GM23248 (cell line): Measurements from ENCODE around the gene CCNB1. TPM values are rescaled to one million over a fixed set of nuclear protein-coding genes. Genes with fewer than 3 reads are reported as not detected.
"Not testable (repeated sequence)": the region's sequence is repeated elsewhere in the genome, so short reads cannot be mapped to it uniquely, and the experiment has no call there.

Source experiments
- DNase-seq: peaks from one replicate; pipeline ENCODE4 v3.0.0-alpha.2; 2015
- H2AFZ ChIP-seq: fragments of 200-600 bp; sonication (generic); 2 replicates; pipeline ENCODE4 v1.6.1; 2016; ENCODE audit warnings: antibody characterized with exemption
- H3F3A ChIP-seq: fragments of 200-600 bp; sonication (generic); 2 replicates; pipeline ENCODE4 v1.6.1; 2016; ENCODE audit warnings: mild to moderate bottlenecking, antibody characterized with exemption, mixed run types; ENCODE audit not compliant: insufficient read depth
- H3K27ac ChIP-seq: fragments of 200-600 bp; sonication (generic); 2 replicates; pipeline ENCODE4 v1.5.1; 2016; ENCODE audit warnings: mild to moderate bottlenecking
- H3K27me3 ChIP-seq: fragments of 200-600 bp; sonication (generic); replicated peaks from 2 replicates; pipeline ENCODE4 v1.6.1; 2016; ENCODE audit warnings: mild to moderate bottlenecking; ENCODE audit not compliant: insufficient read depth
- H3K36me3 ChIP-seq: fragments of 200-600 bp; sonication (generic); 2 replicates; pipeline ENCODE4 v1.6.1; 2016; ENCODE audit warnings: low read depth, mild to moderate bottlenecking
- H3K4me1 ChIP-seq: fragments of 200-600 bp; sonication (generic); 2 replicates; pipeline ENCODE4 v1.6.1; 2016; ENCODE audit warnings: mild to moderate bottlenecking; ENCODE audit not compliant: insufficient read depth
- H3K4me2 ChIP-seq: fragments of 200-600 bp; sonication (generic); one replicate; pipeline ENCODE4 v1.6.1; 2016; ENCODE audit warnings: mild to moderate bottlenecking; ENCODE audit not compliant: unreplicated experiment
- H3K4me3 ChIP-seq: fragments of 200-600 bp; sonication (generic); 2 replicates; pipeline ENCODE4 v1.5.1; 2016; ENCODE audit warnings: mild to moderate bottlenecking
- H3K79me2 ChIP-seq: fragments of 200-600 bp; sonication (generic); 2 replicates; pipeline ENCODE4 v1.6.1; 2016; ENCODE audit warnings: mild to moderate bottlenecking; ENCODE audit not compliant: insufficient read depth
- H3K9ac ChIP-seq: fragments of 200-600 bp; sonication (generic); 2 replicates; pipeline ENCODE4 v1.6.1; 2016; ENCODE audit warnings: mild to moderate bottlenecking
- H3K9me2 ChIP-seq: fragments of 200-600 bp; sonication (generic); 2 replicates; pipeline ENCODE4 v1.6.1; 2016; ENCODE audit warnings: mixed run types, mild to moderate bottlenecking, moderate library complexity; ENCODE audit not compliant: insufficient read depth
- H3K9me3 ChIP-seq: fragments of 200-600 bp; sonication (generic); one replicate; pipeline ENCODE4 v1.6.1; 2017; ENCODE audit warnings: low read depth
- H4K20me1 ChIP-seq: fragments of 200-600 bp; sonication (generic); 2 replicates; pipeline ENCODE4 v1.6.0; 2016; ENCODE audit not compliant: insufficient read depth
- EZH2 ChIP-seq: fragments of 200-600 bp; sonication (generic); IDR thresholded peaks from 2 replicates; pipeline ENCODE4 v1.6.1; 2018; ENCODE audit warnings: antibody characterized with exemption, mild to moderate bottlenecking; ENCODE audit not compliant: insufficient read depth, poor library complexity, severe bottlenecking
- EZH2phosphoT487 ChIP-seq: fragments of 200-600 bp; sonication (generic); IDR thresholded peaks from 2 replicates; pipeline ENCODE4 v1.6.1; 2018; ENCODE audit warnings: antibody characterized with exemption, moderate library complexity, mild to moderate bottlenecking, low read depth; ENCODE audit not compliant: insufficient read depth
- WGBS, 2 experiments: methylation state at CpG; one replicate each; pipeline ENCODE4 v1.1.6; 2015 to 2017; ENCODE audit warnings: low lambda C conversion rate in 2 of 2, low coverage in 1 of 2; ENCODE audit errors: missing lambda C conversion rate in 2 of 2; 5-methylcytosine and 5-hydroxymethylcytosine counted together
- in situ Hi-C: fragments of 300-500 bp; cut with MboI; formaldehyde crosslinking; loops from 2 replicates; pipeline ENCODE4 v1.15.0; 2020
- polyA plus RNA-seq: library from polyadenylated mRNA; unstranded; fragments of >200 nt; fragmentation: Nextera tagmentation; extraction: Ambion mirVana; gene quantifications from 2 replicates; pipeline ENCODE4 v1.2.1, GENCODE V29; 2016
- total RNA-seq: library from RNA; depleted of rRNA; stranded (reverse); fragments of >200 nt; shearing (Covaris generic); gene quantifications from 2 replicates; pipeline ENCODE4 v1.2.3, GENCODE V29; 2014

Gene CCNB1
- total and polyA plus RNA-seq, 2 experiments from 2014 or later = 66.7 to 94.6 TPM

DNA sequence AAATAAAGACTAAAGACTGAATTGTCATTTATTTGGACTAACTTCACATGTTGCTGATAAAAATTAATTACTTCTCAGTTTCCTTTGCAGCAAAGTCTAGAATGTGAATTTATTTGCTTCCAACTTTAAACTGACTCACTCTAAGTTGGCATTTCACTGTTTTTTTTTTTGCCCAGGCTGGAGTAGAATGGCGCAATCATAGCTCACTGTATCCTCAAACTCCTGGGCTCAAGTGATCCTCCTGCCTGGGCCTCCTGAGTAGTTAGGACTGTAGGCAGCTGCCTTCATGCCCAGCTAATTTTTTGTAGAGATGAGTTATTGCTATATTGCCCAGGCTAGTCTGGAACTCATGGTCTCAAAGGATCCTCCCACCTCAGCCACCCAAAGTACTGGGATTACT, 3.5 kb downstream of the CCNB1 start:
- DNase-seq = peak; percentile 37
- WGBS, 2 experiments = 94 to 96% methylated on average over 1 of the region's 1 CpG

DNA sequence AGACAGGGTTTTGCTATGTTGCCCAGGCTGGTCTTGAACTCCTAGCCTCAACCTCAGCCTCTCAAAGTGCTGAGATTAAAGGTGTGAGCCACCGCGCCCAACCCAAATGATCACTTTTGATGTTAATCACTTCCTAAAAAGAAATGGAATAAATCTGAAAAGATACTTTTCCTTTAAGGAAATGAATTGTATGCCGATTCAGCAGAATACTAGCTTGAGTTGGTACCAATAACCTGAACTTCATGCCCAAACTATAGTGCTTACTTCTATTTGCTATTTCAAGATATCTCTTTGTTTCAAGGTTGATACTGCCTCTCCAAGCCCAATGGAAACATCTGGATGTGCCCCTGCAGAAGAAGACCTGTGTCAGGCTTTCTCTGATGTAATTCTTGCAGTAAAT, 4.0 kb downstream of the CCNB1 start:
- Histone ChIP-seq H3K36me3 (peaks cover 17% of the 10 kb centered on the region; the same call in 1 of the 2 replicates), H3K4me2 (no peak overlapping the region), H3F3A (no peaks in the 10 kb centered on the region), H3K27ac (no peak overlapping the region), H3K9me2 (no peaks in the 10 kb centered on the region), H3K27me3 (no peaks in the 10 kb centered on the region), H4K20me1 (no peaks in the 10 kb centered on the region), H3K4me1 (0 out of 2 replicates have a peak, but pooled peaks cover 7% of the 10 kb centered on the region), H3K9ac (no peak overlapping the region), H3K4me3 (no peak overlapping the region), H3K9me3 (no peaks in the 10 kb centered on the region), H3K79me2 (peaks cover 49% of the 10 kb centered on the region), H2AFZ (no peak overlapping the region)
- 81 to 87% methylated on average over 3 of the region's 3 CpGs for WGBS, 2 experiments
- in situ Hi-C loops = no loop called here
- TF ChIP-seq EZH2 (no peak), EZH2phosphoT487 (no peak)
- no peak for DNase-seq

More for the DNA sequence above, 3.5 kb downstream of the CCNB1 start:
- peaks cover 17% of the 10 kb centered on the region; the same call in 1 of the 2 replicates for H3K36me3 ChIP-seq
- 0 out of 2 replicates have a peak, but pooled peaks cover 7% of the 10 kb centered on the region for H3K4me1 ChIP-seq
- H2AFZ ChIP-seq = no peak overlapping the region
- H3K9me3 ChIP-seq = no peaks in the 10 kb centered on the region
- H3K27me3 ChIP-seq = no peaks in the 10 kb centered on the region
- H3K27ac ChIP-seq = no peak overlapping the region
- no peak overlapping the region for H3K4me3 ChIP-seq
- H3K79me2 ChIP-seq = peaks cover 49% of the 10 kb centered on the region
- no peak overlapping the region for H3K9ac ChIP-seq
- no peak overlapping the region for H3K4me2 ChIP-seq
- TF ChIP-seq EZH2phosphoT487 (no peak), EZH2 (no peak)
- in situ Hi-C loops = no loop called here
- H3F3A ChIP-seq = no peaks in the 10 kb centered on the region
- no peaks in the 10 kb centered on the region for H3K9me2 ChIP-seq
- H4K20me1 ChIP-seq = no peaks in the 10 kb centered on the region

DNA sequence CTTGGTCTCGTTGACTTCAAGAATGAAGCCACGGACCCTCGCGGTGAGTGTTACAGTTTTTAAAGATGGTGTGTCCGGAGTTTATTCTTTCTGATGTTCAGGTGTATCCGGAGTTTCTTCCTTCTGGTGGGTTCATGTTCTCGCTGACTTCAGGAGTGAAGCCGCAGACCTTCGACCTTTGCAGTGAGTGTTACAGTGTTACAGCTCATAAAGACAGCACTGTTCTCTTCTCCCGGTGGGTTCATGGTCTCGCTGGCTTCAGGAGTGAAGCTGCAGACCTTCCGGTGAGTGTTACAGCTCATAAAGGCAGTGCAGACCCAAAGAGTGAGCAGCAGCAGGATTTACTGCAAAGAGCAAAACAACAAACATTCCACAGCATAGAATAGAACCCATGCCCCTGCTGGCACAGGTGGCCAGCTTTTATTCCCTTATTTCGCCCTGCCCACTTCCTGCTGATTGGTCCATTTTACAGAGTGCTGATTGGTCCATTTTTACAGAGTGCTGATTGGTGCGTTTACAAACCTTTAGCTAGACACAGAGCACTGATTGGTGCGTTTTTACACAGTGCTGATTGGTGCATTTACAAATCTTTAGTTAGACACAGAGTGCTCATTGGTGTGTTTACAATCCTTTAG, 14.8 kb downstream of the CCNB1 start:
- H3K9me2 ChIP-seq, H3K9me3 ChIP-seq, H3K4me3 ChIP-seq, H4K20me1 ChIP-seq, H2AFZ ChIP-seq, in situ Hi-C loops, H3K4me2 ChIP-seq, H3K36me3 ChIP-seq, H3K27me3 ChIP-seq, H3F3A ChIP-seq, H3K4me1 ChIP-seq, H3K9ac ChIP-seq, H3K79me2 ChIP-seq, H3K27ac ChIP-seq, DNase-seq: not testable (repeated sequence)
- 90 to 91% methylated on average over 15 of the region's 15 CpGs for WGBS, 2 experiments

DNA sequence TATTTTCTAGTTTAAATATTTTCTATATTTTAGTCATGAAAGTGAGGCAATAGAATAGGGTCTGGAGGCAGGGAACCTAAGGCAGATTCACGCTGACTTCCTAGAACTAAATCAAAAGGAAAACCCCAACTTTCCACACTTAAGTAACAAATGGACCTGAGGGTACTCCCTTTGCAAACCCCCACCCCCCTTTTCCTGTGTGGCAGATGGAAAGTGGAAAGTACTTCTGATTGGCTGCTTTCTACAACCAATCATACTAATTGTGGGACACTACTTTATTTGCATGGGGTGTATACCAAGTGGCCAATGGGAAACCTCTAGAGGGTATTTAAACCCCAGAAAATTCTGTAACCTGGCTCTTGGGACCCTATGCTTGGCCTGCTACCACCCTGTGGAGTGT, 17.7 kb downstream of the CCNB1 start:
- H3K9ac ChIP-seq = no peak overlapping the region
- WGBS, 2 experiments = 50 to 78% methylated on average over 1 of the region's 1 CpG
- in situ Hi-C loops = no loop called here
- no peaks in the 10 kb centered on the region for H3K27me3 ChIP-seq
- H3K4me1 ChIP-seq = no peaks in the 10 kb centered on the region
- no peaks in the 10 kb centered on the region for H3F3A ChIP-seq
- no peaks in the 10 kb centered on the region for H3K9me2 ChIP-seq
- no peak for DNase-seq
- H3K4me3 ChIP-seq = no peak overlapping the region
- H3K36me3 ChIP-seq = no peaks in the 10 kb centered on the region
- H2AFZ ChIP-seq = no peak overlapping the region
- no peaks in the 10 kb centered on the region for H3K9me3 ChIP-seq
- no peak overlapping the region for H3K4me2 ChIP-seq
- no peak for TF ChIP-seq EZH2
- peaks cover 8% of the 10 kb centered on the region; the same call in 1 of the 2 replicates for H3K79me2 ChIP-seq
- H3K27ac ChIP-seq = no peak overlapping the region
- no peaks in the 10 kb centered on the region for H4K20me1 ChIP-seq

DNA sequence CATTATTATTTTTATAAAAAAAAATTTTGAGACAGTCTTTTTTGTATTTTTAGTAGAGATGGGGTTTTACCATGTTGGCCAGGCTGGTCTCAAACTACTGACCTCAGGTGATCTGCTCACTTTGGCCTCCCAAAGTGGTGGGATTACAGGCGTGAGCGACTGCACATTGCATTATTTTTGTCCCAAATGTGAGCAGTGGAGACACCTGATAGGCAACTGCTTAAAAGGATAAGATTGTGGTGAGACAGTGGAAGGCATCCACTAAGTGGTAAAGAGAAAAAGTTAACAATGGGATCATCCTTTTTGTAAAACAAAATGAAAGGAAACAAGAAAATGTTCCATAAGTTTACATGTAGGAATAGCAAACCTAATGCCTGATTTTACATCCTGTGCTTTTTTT, 20.4 kb downstream of the CCNB1 start:
- Histone ChIP-seq H3K4me3 (no peak overlapping the region), H4K20me1 (no peaks in the 10 kb centered on the region), H3K4me2 (no peak overlapping the region), H3K27me3 (no peaks in the 10 kb centered on the region), H3F3A (no peaks in the 10 kb centered on the region), H3K9me2 (no peaks in the 10 kb centered on the region), H3K9me3 (no peaks in the 10 kb centered on the region), H2AFZ (no peak overlapping the region), H3K79me2 (peaks cover 8% of the 10 kb centered on the region; the same call in 1 of the 2 replicates), H3K4me1 (peaks cover 4% of the 10 kb centered on the region; the same call in 1 of the 2 replicates), H3K36me3 (no peaks in the 10 kb centered on the region), H3K9ac (no peak overlapping the region), H3K27ac (no peak overlapping the region)
- WGBS, 2 experiments = 97 to 100% methylated on average over 2 of the region's 2 CpGs
- no peak for DNase-seq
- TF ChIP-seq EZH2 (no peak), EZH2phosphoT487 (no peak)
- in situ Hi-C loops = no loop called here
